IPS-18c (cell line): Measurements from ENCODE around the gene PSME3.
"Not testable (repeated sequence)": the region's sequence is repeated elsewhere in the genome, so short reads cannot be mapped to it uniquely, and the experiment has no call there.

ENCODE experiments used
- H3K4me3 ChIP-seq: 2 replicates; pipeline ENCODE4 v1.7.0; 2013; ENCODE audit warnings: low read depth, mild to moderate bottlenecking, low read length, moderate library complexity; ENCODE audit not compliant: insufficient read depth
- H3K9me3 ChIP-seq: one replicate; pipeline ENCODE4 v1.6.1; 2013; ENCODE audit warnings: mild to moderate bottlenecking, low read length, moderate library complexity; ENCODE audit not compliant: control insufficient read depth, insufficient read depth

Gene PSME3

DNA sequence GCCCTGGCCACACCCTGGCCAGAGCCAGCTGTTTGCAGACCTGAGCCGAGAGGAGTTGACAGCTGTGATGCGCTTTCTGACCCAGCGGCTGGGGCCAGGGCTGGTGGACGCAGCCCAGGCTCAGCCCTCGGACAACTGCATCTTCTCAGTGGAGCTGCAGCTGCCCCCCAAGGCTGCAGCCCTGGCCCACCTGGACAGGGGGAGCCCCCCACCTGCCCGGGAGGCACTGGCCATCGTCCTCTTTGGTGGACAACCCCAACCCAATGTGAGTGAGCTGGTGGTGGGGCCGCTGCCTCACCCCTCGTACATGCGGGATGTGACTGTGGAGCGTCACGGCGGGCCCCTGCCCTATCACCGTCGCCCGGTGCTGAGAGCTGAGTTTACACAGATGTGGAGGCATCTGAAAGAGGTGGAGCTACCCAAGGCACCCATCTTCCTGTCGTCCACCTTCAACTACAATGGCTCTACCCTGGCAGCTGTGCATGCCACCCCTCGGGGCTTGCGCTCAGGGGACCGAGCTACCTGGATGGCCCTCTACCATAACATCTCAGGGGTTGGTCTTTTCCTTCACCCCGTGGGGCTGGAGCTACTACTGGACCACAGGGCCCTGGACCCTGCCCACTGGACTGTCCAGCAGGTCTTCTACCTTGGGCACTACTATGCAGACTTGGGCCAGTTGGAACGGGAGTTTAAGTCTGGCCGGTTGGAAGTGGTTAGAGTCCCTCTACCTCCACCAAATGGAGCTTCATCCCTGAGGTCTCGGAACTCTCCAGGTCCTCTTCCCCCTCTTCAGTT is 11.8 kb downstream of the PSME3 start:
- H3K9me3 ChIP-seq, result no peaks in the 10 kb centered on the region
- H3K4me3 ChIP-seq, result no peak overlapping the region

DNA sequence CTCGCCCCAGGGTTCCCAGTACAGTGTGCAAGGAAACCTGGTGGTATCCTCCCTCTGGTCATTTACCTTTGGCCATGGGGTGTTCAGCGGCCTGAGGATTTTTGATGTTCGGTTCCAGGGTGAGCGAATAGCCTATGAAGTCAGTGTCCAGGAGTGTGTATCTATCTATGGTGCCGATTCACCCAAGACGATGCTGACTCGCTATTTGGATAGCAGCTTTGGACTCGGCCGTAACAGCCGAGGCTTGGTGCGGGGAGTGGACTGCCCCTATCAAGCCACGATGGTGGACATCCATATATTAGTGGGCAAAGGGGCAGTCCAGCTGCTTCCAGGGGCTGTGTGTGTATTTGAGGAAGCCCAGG is 12.3 kb downstream of the PSME3 start:
- Histone ChIP-seq H3K4me3 (no peak overlapping the region), H3K9me3 (no peaks in the 10 kb centered on the region)

DNA sequence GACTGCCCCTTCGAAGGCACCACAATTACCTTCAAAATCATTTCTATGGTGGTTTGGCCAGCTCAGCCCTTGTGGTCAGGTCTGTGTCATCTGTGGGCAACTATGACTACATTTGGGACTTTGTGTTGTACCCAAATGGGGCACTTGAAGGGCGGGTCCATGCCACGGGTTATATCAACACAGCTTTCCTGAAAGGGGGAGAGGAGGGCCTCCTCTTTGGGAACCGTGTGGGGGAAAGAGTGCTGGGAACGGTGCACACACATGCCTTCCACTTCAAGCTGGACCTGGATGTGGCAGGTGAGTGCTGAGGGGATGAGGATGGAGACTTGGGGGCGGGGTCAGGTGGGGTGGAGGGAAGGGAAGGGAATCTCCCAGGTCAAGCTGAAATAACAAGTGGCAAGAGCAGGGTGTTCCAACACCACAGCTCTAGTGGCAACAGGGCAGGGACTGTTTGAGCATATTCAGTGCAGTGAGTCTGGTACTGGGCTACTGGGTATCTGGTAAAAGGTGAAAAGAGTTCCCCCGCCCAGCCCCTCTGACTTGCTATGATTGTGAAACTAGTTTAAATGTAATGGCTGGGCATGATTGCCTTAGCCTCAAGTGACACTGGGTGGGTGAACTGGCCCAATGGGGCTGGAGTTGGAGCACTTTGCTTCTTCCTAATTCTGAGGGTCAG is 12.9 kb downstream of the PSME3 start:
- Histone ChIP-seq H3K4me3 (no peak overlapping the region), H3K9me3 (no peaks in the 10 kb centered on the region)

- Histone ChIP-seq H3K4me3 (no peak overlapping the region), H3K9me3 (no peaks in the 10 kb centered on the region)
Measured at GRCh38 chr17:42846594-42847280, 13.5 kb downstream of the PSME3 start.

DNA sequence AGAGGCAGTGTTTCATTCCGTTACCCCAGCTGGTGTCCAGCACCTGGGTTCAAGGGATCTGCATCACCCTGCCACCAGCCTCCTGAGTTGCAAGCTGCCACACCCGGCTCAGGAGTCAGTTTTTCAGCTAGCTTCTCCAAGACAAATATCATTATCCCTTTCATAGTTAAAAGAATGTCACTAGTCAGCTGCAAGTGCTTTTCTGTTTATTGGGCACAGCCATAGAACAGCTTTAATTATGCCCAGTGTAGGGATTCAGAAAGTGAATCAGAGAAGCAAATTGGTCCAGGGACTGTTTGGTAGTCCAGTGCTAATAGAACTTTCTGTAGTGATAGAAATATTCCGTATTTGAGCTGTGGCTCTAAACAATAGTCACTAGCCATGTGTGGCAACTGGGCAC is 14.9 kb downstream of the PSME3 start:
- no peak overlapping the region for H3K4me3 ChIP-seq
- no peaks in the 10 kb centered on the region for H3K9me3 ChIP-seq

GRCh38 chr17:42849031-42849430 is 15.8 kb downstream of the PSME3 start:
- no peaks in the 10 kb centered on the region for H3K9me3 ChIP-seq
- H3K4me3 ChIP-seq, result no peak overlapping the region

DNA sequence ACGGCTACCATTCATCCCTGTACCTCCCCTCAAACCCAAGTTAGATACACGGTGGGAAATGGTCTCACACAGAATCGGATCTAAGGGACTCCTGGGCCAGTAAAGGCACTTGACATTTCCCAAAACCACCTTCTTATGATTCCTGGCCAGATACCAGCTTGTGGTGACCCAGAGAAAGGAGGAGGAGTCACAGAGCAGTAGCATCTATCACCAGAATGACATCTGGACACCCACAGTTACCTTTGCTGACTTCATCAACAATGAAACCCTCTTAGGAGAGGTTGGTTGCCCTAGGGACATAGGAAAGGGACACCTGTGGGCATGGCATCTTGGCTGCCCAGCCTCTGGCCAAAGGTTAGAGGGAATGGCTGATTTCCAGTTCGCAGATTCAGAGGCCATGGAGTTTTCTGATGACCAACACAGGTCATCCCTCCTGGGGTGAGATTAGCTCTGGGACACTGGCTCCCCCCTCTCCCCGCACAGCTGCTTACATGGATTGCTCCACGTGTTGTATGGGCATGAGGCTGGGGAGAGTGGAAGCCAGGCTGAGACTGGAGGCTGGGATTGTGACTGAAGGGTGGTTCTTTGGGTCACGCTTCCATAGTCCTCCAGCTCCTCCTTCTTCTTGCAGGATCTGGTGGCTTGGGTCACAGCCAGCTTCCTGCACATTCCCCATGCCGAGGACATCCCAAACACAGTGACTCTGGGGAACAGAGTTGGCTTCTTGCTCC is 16.4 kb downstream of the PSME3 start:
- Histone ChIP-seq H3K9me3 (no peaks in the 10 kb centered on the region), H3K4me3 (no peak overlapping the region)

GRCh38 chr17:42850954-42851353 is 17.8 kb downstream of the PSME3 start, which contains the start of gene AOC3:
TSS of gene AOC3 (plus strand) at chr17:42851199. CDS start at chr17:42851344, 145 bp downstream.
- H3K9me3 ChIP-seq, result no peaks in the 10 kb centered on the region
- H3K4me3 ChIP-seq, result no peak within 1 kb of the TSS

GRCh38 chr17:42851371-42852240 is 18.4 kb downstream of the PSME3 start:
- not testable (repeated sequence) for H3K4me3 ChIP-seq

DNA sequence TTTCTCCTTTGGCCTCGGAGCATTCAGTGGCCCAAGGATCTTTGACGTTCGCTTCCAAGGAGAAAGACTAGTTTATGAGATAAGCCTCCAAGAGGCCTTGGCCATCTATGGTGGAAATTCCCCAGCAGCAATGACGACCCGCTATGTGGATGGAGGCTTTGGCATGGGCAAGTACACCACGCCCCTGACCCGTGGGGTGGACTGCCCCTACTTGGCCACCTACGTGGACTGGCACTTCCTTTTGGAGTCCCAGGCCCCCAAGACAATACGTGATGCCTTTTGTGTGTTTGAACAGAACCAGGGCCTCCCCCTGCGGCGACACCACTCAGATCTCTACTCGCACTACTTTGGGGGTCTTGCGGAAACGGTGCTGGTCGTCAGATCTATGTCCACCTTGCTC is 19.2 kb downstream of the PSME3 start:
- Histone ChIP-seq H3K9me3 (no peaks in the 10 kb centered on the region), H3K4me3 (no peak overlapping the region)

More at GRCh38 chr17:42851371-42852240, 18.4 kb downstream of the PSME3 start:
- H3K9me3 ChIP-seq, result not testable (repeated sequence)

- no peaks in the 10 kb centered on the region for H3K9me3 ChIP-seq
- H3K4me3 ChIP-seq, result no peak overlapping the region
Measured at GRCh38 chr17:42853004-42853403, 19.8 kb downstream of the PSME3 start.

GRCh38 chr17:42853597-42853967 is 20.4 kb downstream of the PSME3 start:
- H3K9me3 ChIP-seq, result no peaks in the 10 kb centered on the region
- no peak overlapping the region for H3K4me3 ChIP-seq

- Histone ChIP-seq H3K9me3 (no peaks in the 10 kb centered on the region), H3K4me3 (no peak overlapping the region)
Measured at GRCh38 chr17:42853968-42854790, 21.0 kb downstream of the PSME3 start.

DNA sequence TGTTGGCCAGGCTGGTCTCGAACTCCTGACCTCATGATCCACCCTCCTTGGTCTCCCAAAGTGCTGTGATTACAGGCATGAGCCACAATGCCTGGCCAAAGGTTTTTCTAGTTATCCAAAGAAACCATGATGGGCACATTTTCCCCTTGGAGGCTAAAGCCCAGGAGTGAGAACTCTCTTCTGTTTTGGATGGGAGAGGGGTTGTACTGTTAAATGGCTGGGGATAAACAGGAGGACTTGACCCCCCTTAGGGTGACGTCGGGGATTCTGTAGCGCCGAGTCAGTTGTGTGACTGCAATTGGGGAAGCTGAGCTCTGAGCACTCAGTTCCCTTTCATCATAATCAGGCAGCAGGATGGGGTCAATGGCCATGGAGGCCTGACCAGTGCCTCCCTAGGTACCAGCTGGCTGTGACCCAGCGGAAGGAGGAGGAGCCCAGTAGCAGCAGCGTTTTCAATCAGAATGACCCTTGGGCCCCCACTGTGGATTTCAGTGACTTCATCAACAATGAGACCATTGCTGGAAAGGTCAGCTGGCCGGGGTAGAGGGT is 21.9 kb downstream of the PSME3 start:
- no peak overlapping the region for H3K4me3 ChIP-seq
- H3K9me3 ChIP-seq, result no peaks in the 10 kb centered on the region

GRCh38 chr17:42856093-42856492 is 22.9 kb downstream of the PSME3 start:
- H3K4me3 ChIP-seq, result not testable (repeated sequence)

DNA sequence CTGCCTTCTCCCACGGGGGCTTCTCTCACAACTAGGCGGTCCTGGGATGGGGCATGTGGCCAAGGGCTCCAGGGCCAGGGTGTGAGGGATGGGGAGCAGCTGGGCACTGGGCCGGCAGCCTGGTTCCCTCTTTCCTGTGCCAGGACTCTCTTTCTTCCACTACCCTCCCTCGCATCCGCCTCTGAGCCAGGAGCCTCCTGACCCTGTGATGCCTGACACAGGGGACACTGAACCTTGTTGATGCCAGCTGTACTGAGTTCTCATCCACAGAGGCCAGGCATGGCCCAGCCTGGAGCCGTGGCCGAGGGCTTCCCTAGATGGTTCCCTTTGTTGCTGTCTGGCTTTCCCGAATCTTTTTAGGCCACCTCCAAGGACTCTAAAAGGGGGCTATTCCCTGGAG is 23.3 kb downstream of the PSME3 start:
- not testable (repeated sequence) for H3K9me3 ChIP-seq, H3K4me3 ChIP-seq

More at GRCh38 chr17:42856093-42856492, 22.9 kb downstream of the PSME3 start:
- H3K9me3 ChIP-seq, result not testable (repeated sequence)
